ENCODE data around the gene ASB17.

DNA sequence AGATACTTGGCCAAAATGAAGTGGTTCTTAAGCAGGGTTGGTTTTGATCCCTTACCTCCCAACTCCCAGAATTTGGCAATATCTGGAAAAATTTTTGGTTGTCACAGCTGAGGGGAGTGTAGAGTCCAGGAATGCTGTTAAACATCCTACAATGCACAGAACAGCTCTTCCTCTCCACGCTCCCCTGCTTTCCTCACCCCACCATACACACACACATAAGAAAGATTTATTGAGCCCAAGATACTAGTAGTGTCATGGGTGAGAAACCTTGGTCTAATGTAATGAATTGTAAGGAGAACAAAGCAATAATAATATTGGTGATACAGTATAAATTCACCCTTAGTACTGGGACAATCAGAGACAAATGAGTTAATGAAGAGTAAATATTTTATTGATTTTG is 47.8 kb downstream of the ASB17 start:
- TF ChIP-seq, protein P1, sequence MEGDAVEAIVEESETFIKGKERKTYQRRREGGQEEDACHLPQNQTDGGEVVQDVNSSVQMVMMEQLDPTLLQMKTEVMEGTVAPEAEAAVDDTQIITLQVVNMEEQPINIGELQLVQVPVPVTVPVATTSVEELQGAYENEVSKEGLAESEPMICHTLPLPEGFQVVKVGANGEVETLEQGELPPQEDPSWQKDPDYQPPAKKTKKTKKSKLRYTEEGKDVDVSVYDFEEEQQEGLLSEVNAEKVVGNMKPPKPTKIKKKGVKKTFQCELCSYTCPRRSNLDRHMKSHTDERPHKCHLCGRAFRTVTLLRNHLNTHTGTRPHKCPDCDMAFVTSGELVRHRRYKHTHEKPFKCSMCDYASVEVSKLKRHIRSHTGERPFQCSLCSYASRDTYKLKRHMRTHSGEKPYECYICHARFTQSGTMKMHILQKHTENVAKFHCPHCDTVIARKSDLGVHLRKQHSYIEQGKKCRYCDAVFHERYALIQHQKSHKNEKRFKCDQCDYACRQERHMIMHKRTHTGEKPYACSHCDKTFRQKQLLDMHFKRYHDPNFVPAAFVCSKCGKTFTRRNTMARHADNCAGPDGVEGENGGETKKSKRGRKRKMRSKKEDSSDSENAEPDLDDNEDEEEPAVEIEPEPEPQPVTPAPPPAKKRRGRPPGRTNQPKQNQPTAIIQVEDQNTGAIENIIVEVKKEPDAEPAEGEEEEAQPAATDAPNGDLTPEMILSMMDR (IDR thresholded peaks at IDR 0.05; ENCODE audit: insufficient read depth, low read depth, low read length): no peak
- TF ChIP-seq EZH2 (IDR thresholded peaks at IDR 0.05; ENCODE audit: insufficient read depth, low read length): no peak

Measured in astrocyte (in vitro differentiated cells and primary cell).